Measurements from ENCODE around the gene ATP5F1D. TPM values are rescaled to one million over a fixed set of nuclear protein-coding genes. Genes with fewer than 3 reads are reported as not detected.
A peak's percentile ranks its signal among the peaks of the same experiment; 100 is the strongest.

Gene ATP5F1D
- total and polyA plus RNA-seq, 2 of the 13 experiments (the other 11 are each of a cell fraction or from before 2014, with no cell fraction given): 39.4 to 78.7 TPM

GRCh38 chr19:1284293-1284978 is 42.9 kb downstream of the ATP5F1D start (continued):
- TF ChIP-seq, protein P1, sequence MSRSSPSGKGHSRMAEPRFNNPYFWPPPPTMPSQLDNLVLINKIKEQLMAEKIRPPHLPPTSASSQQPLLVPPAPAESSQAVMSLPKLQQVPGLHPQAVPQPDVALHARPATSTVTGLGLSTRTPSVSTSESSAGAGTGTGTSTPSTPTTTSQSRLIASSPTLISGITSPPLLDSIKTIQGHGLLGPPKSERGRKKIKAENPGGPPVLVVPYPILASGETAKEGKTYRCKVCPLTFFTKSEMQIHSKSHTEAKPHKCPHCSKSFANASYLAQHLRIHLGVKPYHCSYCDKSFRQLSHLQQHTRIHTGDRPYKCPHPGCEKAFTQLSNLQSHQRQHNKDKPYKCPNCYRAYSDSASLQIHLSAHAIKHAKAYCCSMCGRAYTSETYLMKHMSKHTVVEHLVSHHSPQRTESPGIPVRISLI (CRISPR knock-in tag; IDR thresholded peaks at IDR 0.05; ENCODE audit: borderline replicate concordance): no peak
- no peak for TF ChIP-seq ZNF354B (CRISPR knock-in tag; IDR thresholded peaks at IDR 0.05)
- no peak; the same call in 1 of the 2 replicates for TF ChIP-seq HDAC1 (CRISPR knock-in tag; IDR thresholded peaks at IDR 0.05)
- TF ChIP-seq ZNF446 (CRISPR knock-in tag; IDR thresholded peaks at IDR 0.05): no peak
- TF ChIP-seq MYC (CRISPR knock-in tag; IDR thresholded peaks at IDR 0.05; ENCODE audit: borderline replicate concordance): peak; percentile 75; the same call in 1 of the 2 replicates
- peak; percentile 62; the same call in 1 of the 2 replicates for TF ChIP-seq HNRNPL (IDR thresholded peaks at IDR 0.05; ENCODE audit: low read depth, low read length)
- no peak for TF ChIP-seq KDM6A (CRISPR knock-in tag; IDR thresholded peaks at IDR 0.05; ENCODE audit: low read depth)
- TF ChIP-seq, protein P2, sequence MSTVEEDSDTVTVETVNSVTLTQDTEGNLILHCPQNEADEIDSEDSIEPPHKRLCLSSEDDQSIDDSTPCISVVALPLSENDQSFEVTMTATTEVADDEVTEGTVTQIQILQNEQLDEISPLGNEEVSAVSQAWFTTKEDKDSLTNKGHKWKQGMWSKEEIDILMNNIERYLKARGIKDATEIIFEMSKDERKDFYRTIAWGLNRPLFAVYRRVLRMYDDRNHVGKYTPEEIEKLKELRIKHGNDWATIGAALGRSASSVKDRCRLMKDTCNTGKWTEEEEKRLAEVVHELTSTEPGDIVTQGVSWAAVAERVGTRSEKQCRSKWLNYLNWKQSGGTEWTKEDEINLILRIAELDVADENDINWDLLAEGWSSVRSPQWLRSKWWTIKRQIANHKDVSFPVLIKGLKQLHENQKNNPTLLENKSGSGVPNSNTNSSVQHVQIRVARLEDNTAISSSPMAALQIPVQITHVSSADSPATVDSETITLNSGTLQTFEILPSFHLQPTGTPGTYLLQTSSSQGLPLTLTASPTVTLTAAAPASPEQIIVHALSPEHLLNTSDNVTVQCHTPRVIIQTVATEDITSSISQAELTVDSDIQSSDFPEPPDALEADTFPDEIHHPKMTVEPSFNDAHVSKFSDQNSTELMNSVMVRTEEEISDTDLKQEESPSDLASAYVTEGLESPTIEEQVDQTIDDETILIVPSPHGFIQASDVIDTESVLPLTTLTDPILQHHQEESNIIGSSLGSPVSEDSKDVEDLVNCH (CRISPR knock-in tag; IDR thresholded peaks at IDR 0.05): 0 out of 2 replicates have a peak, but pooled peaks have one; percentile 35
- TF ChIP-seq ZNF383 (CRISPR knock-in tag; IDR thresholded peaks at IDR 0.05; ENCODE audit: borderline replicate concordance): 0 out of 2 replicates have a peak, but pooled peaks have one; percentile 33
- peak; percentile 47; the same call in 1 of the 2 replicates for TF ChIP-seq GATAD1 (CRISPR knock-in tag; IDR thresholded peaks at IDR 0.05)
- TF ChIP-seq ESRRA (CRISPR knock-in tag; IDR thresholded peaks at IDR 0.05; ENCODE audit: low read depth): peak; percentile 38; the same call in 1 of the 2 replicates
- peak; percentile 46; the same call in 1 of the 2 replicates for TF ChIP-seq MIER3 (CRISPR knock-in tag; IDR thresholded peaks at IDR 0.05; ENCODE audit: borderline replicate concordance)
- TF ChIP-seq ZFP36L1 (CRISPR knock-in tag; IDR thresholded peaks at IDR 0.05): no peak
- TF ChIP-seq ZNF768 (CRISPR knock-in tag; IDR thresholded peaks at IDR 0.05): peak; percentile 84
- TF ChIP-seq ZNF430 (CRISPR knock-in tag; IDR thresholded peaks at IDR 0.05): 0 out of 2 replicates have a peak, but pooled peaks have one; percentile 80
- no peak for TF ChIP-seq ZNF30 (CRISPR knock-in tag; IDR thresholded peaks at IDR 0.05)
- peak; percentile 55 for TF ChIP-seq RXRB (CRISPR knock-in tag; IDR thresholded peaks at IDR 0.05; ENCODE audit: borderline replicate concordance)
- no peak for TF ChIP-seq KLF9 (CRISPR knock-in tag; IDR thresholded peaks at IDR 0.05; ENCODE audit: low read depth)
- no peak for TF ChIP-seq MAZ (IDR thresholded peaks at IDR 0.05; ENCODE audit: borderline replicate concordance, low read depth, low read length)
- TF ChIP-seq MAZ (CRISPR knock-in tag; IDR thresholded peaks at IDR 0.05; ENCODE audit: low read depth): no peak
- TF ChIP-seq ZNF382 (CRISPR knock-in tag; IDR thresholded peaks at IDR 0.05; ENCODE audit: borderline replicate concordance): no peak
- TF ChIP-seq, protein P3, sequence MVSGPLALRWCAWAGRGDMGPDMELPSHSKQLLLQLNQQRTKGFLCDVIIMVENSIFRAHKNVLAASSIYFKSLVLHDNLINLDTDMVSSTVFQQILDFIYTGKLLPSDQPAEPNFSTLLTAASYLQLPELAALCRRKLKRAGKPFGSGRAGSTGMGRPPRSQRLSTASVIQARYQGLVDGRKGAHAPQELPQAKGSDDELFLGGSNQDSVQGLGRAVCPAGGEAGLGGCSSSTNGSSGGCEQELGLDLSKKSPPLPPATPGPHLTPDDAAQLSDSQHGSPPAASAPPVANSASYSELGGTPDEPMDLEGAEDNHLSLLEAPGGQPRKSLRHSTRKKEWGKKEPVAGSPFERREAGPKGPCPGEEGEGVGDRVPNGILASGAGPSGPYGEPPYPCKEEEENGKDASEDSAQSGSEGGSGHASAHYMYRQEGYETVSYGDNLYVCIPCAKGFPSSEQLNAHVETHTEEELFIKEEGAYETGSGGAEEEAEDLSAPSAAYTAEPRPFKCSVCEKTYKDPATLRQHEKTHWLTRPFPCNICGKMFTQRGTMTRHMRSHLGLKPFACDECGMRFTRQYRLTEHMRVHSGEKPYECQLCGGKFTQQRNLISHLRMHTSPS (CRISPR knock-in tag; IDR thresholded peaks at IDR 0.05; ENCODE audit: low read depth): peak; percentile 82
- TF ChIP-seq ZNF280B (CRISPR knock-in tag; IDR thresholded peaks at IDR 0.05; ENCODE audit: borderline replicate concordance): no peak
- TF ChIP-seq FOSL1 (CRISPR knock-in tag; IDR thresholded peaks at IDR 0.05; ENCODE audit: borderline replicate concordance): no peak

All from HepG2 (cell line).